Testis (tissue), 2 donors: ENCODE measurements around the gene C4orf50.

ENCODE experiments used
- POLR2A ChIP-seq: fragments of 450-650 bp; IDR thresholded peaks from one replicate; pipeline ENCODE4 v1.6.1; 2017; ENCODE audit warnings: antibody characterized with exemption, mild to moderate bottlenecking, moderate library complexity
- TF ChIP-seq, protein P1 (sequence below), 3 experiments: fragments of 450-650 bp in 2 of 3; fragments of 200-600 bp in 1 of 3; sonication (generic) in 1 of 3; IDR thresholded peaks; one replicate each; pipeline ENCODE4 v1.5.1; 2016 to 2019; ENCODE audit warnings: antibody characterized with exemption in 3 of 3, mild to moderate bottlenecking in 2 of 3, moderate library complexity in 1 of 3

GRCh38 chr4:6054162-6054922, 36.1 kb upstream of the C4orf50 start:
- TF ChIP-seq, protein P1, sequence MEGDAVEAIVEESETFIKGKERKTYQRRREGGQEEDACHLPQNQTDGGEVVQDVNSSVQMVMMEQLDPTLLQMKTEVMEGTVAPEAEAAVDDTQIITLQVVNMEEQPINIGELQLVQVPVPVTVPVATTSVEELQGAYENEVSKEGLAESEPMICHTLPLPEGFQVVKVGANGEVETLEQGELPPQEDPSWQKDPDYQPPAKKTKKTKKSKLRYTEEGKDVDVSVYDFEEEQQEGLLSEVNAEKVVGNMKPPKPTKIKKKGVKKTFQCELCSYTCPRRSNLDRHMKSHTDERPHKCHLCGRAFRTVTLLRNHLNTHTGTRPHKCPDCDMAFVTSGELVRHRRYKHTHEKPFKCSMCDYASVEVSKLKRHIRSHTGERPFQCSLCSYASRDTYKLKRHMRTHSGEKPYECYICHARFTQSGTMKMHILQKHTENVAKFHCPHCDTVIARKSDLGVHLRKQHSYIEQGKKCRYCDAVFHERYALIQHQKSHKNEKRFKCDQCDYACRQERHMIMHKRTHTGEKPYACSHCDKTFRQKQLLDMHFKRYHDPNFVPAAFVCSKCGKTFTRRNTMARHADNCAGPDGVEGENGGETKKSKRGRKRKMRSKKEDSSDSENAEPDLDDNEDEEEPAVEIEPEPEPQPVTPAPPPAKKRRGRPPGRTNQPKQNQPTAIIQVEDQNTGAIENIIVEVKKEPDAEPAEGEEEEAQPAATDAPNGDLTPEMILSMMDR (IDR thresholded peaks at IDR 0.05), result no peak
- TF ChIP-seq POLR2A, result no peak
